ENCODE measurements around the gene PEX14.
A peak's percentile ranks its signal among the peaks of the same experiment; 100 is the strongest.

PEX14 gene

GRCh38 chr1:10634428-10635084 lies 159.8 kb downstream of the PEX14 start:
- Histone ChIP-seq H3K9me3 (ENCODE audit: control insufficient read depth, low read length) (no peaks in the 10 kb centered on the region), H3K4me3 (ENCODE audit: extremely low read depth, insufficient read depth, low read length, poor library complexity, severe bottlenecking) (no peak overlapping the region), H3K36me3 (ENCODE audit: control insufficient read depth, insufficient read depth, low read length) (peaks cover 7% of the 10 kb centered on the region), H3K4me1 (ENCODE audit: control insufficient read depth, insufficient read depth, low read length, poor library complexity, severe bottlenecking) (peaks cover 3% of the 10 kb centered on the region), H3K27ac (ENCODE audit: low read depth, low read length, severe bottlenecking) (no peak overlapping the region)
- WGBS, 2 experiments (ENCODE audit: insufficient coverage in 2 of 2), result 89% methylated on average over 20 of the region's 23 CpGs

GRCh38 chr1:10635085-10635896 lies 160.5 kb downstream of the PEX14 start:
- Histone ChIP-seq H3K4me1 (ENCODE audit: control insufficient read depth, insufficient read depth, low read length, poor library complexity, severe bottlenecking) (peaks cover 3% of the 10 kb centered on the region), H3K27ac (ENCODE audit: low read depth, low read length, severe bottlenecking) (no peak overlapping the region), H3K36me3 (ENCODE audit: control insufficient read depth, insufficient read depth, low read length) (peaks cover 5% of the 10 kb centered on the region), H3K9me3 (ENCODE audit: control insufficient read depth, low read length) (no peaks in the 10 kb centered on the region), H3K4me3 (ENCODE audit: extremely low read depth, insufficient read depth, low read length, poor library complexity, severe bottlenecking) (no peak overlapping the region)
- 93 to 95% methylated on average over 17 to 19 of the region's 23 CpGs for WGBS, 2 experiments (ENCODE audit: insufficient coverage in 2 of 2)

GRCh38 chr1:10635992-10636391 lies 161.2 kb downstream of the PEX14 start:
- Histone ChIP-seq H3K9me3 (ENCODE audit: control insufficient read depth, low read length) (no peaks in the 10 kb centered on the region), H3K36me3 (ENCODE audit: control insufficient read depth, insufficient read depth, low read length) (peaks cover 3% of the 10 kb centered on the region), H3K27ac (ENCODE audit: low read depth, low read length, severe bottlenecking) (no peak overlapping the region), H3K4me1 (ENCODE audit: control insufficient read depth, insufficient read depth, low read length, poor library complexity, severe bottlenecking) (peaks cover 3% of the 10 kb centered on the region), H3K4me3 (ENCODE audit: extremely low read depth, insufficient read depth, low read length, poor library complexity, severe bottlenecking) (no peak overlapping the region)
- 92 to 93% methylated on average over 12 to 18 of the region's 18 CpGs for WGBS, 2 experiments (ENCODE audit: insufficient coverage in 2 of 2)

GRCh38 chr1:10637400-10637799 lies 162.7 kb downstream of the PEX14 start:
- Histone ChIP-seq H3K36me3 (ENCODE audit: control insufficient read depth, insufficient read depth, low read length) (no peaks in the 10 kb centered on the region), H3K4me1 (ENCODE audit: control insufficient read depth, insufficient read depth, low read length, poor library complexity, severe bottlenecking) (peaks cover 3% of the 10 kb centered on the region), H3K4me3 (ENCODE audit: extremely low read depth, insufficient read depth, low read length, poor library complexity, severe bottlenecking) (no peak overlapping the region), H3K27ac (ENCODE audit: low read depth, low read length, severe bottlenecking) (no peak overlapping the region), H3K9me3 (ENCODE audit: control insufficient read depth, low read length) (no peaks in the 10 kb centered on the region)
- WGBS, 2 experiments (ENCODE audit: insufficient coverage in 2 of 2), result 60 to 97% methylated on average over 1 to 5 of the region's 9 CpGs

- H3K36me3 ChIP-seq (ENCODE audit: control insufficient read depth, insufficient read depth, low read length), result no peaks in the 10 kb centered on the region
- H3K27ac ChIP-seq (ENCODE audit: low read depth, low read length, severe bottlenecking), result no peak overlapping the region
- peak overlapping the region; percentile 36 for H3K4me3 ChIP-seq (ENCODE audit: extremely low read depth, insufficient read depth, low read length, poor library complexity, severe bottlenecking)
- no peaks in the 10 kb centered on the region for H3K4me1 ChIP-seq (ENCODE audit: control insufficient read depth, insufficient read depth, low read length, poor library complexity, severe bottlenecking)
- H3K9me3 ChIP-seq (ENCODE audit: control insufficient read depth, low read length), result no peaks in the 10 kb centered on the region
- WGBS, 2 experiments (ENCODE audit: insufficient coverage in 2 of 2), result 51 to 54% methylated on average over 17 to 20 of the region's 29 CpGs
Observed at GRCh38 chr1:10637834-10638558, 163.2 kb downstream of the PEX14 start.

- Histone ChIP-seq H3K36me3 (ENCODE audit: control insufficient read depth, insufficient read depth, low read length) (no peaks in the 10 kb centered on the region), H3K27ac (ENCODE audit: low read depth, low read length, severe bottlenecking) (no peak overlapping the region), H3K9me3 (ENCODE audit: control insufficient read depth, low read length) (no peaks in the 10 kb centered on the region), H3K4me3 (ENCODE audit: extremely low read depth, insufficient read depth, low read length, poor library complexity, severe bottlenecking) (peak overlapping the region; percentile 36), H3K4me1 (ENCODE audit: control insufficient read depth, insufficient read depth, low read length, poor library complexity, severe bottlenecking) (no peaks in the 10 kb centered on the region)
- WGBS, 2 experiments (ENCODE audit: insufficient coverage in 2 of 2), result 8 to 12% methylated on average over 48 to 53 of the region's 57 CpGs
Observed at GRCh38 chr1:10638559-10639005, 163.8 kb downstream of the PEX14 start.

GRCh38 chr1:10639011-10639774 lies 164.4 kb downstream of the PEX14 start:
- H3K36me3 ChIP-seq (ENCODE audit: control insufficient read depth, insufficient read depth, low read length), result no peaks in the 10 kb centered on the region
- H3K9me3 ChIP-seq (ENCODE audit: control insufficient read depth, low read length), result no peaks in the 10 kb centered on the region
- H3K27ac ChIP-seq (ENCODE audit: low read depth, low read length, severe bottlenecking), result no peak overlapping the region
- 21 to 23% methylated on average over 94 to 101 of the region's 108 CpGs for WGBS, 2 experiments (ENCODE audit: insufficient coverage in 2 of 2)
- H3K4me3 ChIP-seq (ENCODE audit: extremely low read depth, insufficient read depth, low read length, poor library complexity, severe bottlenecking), result peak overlapping the region; percentile 14
- H3K4me1 ChIP-seq (ENCODE audit: control insufficient read depth, insufficient read depth, low read length, poor library complexity, severe bottlenecking), result no peaks in the 10 kb centered on the region

- Histone ChIP-seq H3K4me3 (ENCODE audit: extremely low read depth, insufficient read depth, low read length, poor library complexity, severe bottlenecking) (no peak overlapping the region), H3K4me1 (ENCODE audit: control insufficient read depth, insufficient read depth, low read length, poor library complexity, severe bottlenecking) (no peaks in the 10 kb centered on the region), H3K9me3 (ENCODE audit: control insufficient read depth, low read length) (no peaks in the 10 kb centered on the region), H3K27ac (ENCODE audit: low read depth, low read length, severe bottlenecking) (no peak overlapping the region), H3K36me3 (ENCODE audit: control insufficient read depth, insufficient read depth, low read length) (no peaks in the 10 kb centered on the region)
- 84 to 92% methylated on average over 39 to 41 of the region's 45 CpGs for WGBS, 2 experiments (ENCODE audit: insufficient coverage in 2 of 2)
Observed at GRCh38 chr1:10639775-10640578, 165.2 kb downstream of the PEX14 start.

GRCh38 chr1:10640843-10641553 lies 166.2 kb downstream of the PEX14 start:
- WGBS, 2 experiments (ENCODE audit: insufficient coverage in 2 of 2), result 91 to 92% methylated on average over 12 to 15 of the region's 16 CpGs
- Histone ChIP-seq H3K4me3 (ENCODE audit: extremely low read depth, insufficient read depth, low read length, poor library complexity, severe bottlenecking) (no peak overlapping the region), H3K4me1 (ENCODE audit: control insufficient read depth, insufficient read depth, low read length, poor library complexity, severe bottlenecking) (no peaks in the 10 kb centered on the region), H3K9me3 (ENCODE audit: control insufficient read depth, low read length) (no peaks in the 10 kb centered on the region), H3K36me3 (ENCODE audit: control insufficient read depth, insufficient read depth, low read length) (no peaks in the 10 kb centered on the region), H3K27ac (ENCODE audit: low read depth, low read length, severe bottlenecking) (no peak overlapping the region)

All from mesodermal cell (in vitro differentiated cells).